A549 (cell line): Measurements from ENCODE around the gene HOXA7. TPM values are rescaled to one million over a fixed set of nuclear protein-coding genes. Genes with fewer than 3 reads are reported as not detected.

Experiments used
- ATAC-seq, 2 experiments: fragments of 200-7000 bp in 1 of 2; fragments of >200 bp in 1 of 2; cut with Nextera tagmentation in 1 of 2; cut with Tn5 transposase in 1 of 2; 3 replicates each; pipeline versions ENCODE4 v1.8.0 to v1.9.1; 2018 to 2020; ENCODE audit warnings: mild to moderate bottlenecking in 1 of 2, moderate library complexity in 1 of 2
- CTCF ChIA-PET: fragments of 300-600 bp; sonication (Branson Sonifier 250); formaldehyde crosslinking; extraction: SDS; loops from one replicate; lab custom pipeline; 2021; ENCODE audit warnings: antibody characterized with exemption, inconsistent platforms; lab: Yijun Ruan, JAX
- POLR2A ChIA-PET: fragments of 350-600 bp; formaldehyde crosslinking; extraction: SDS; loops from one replicate; lab custom pipeline; 2021; ENCODE audit warnings: antibody characterized with exemption, inconsistent platforms; lab: Yijun Ruan, JAX
- DNase-seq, 2 experiments: peaks; one replicate each; pipeline versions ENCODE4 v3.0.0 to v3.0.0-alpha.2; 2011 to 2016; ENCODE audit warnings: low read depth in 1 of 2, low spot score in 1 of 2
- FAIRE-seq: peaks from 2 replicates; lab custom pipeline; 2011; peaks lifted over from hg19 to GRCh38; lab: Jason Lieb, UNC
- H3K27ac ChIP-seq, 2 experiments: fragments of >200 bp; sonication (Bioruptor Twin); formaldehyde crosslinking; 3 replicates each; pipeline ENCODE4 v1.5.1; 2016 to 2017
- H3K4me1 ChIP-seq: fragments of >200 bp; sonication (Bioruptor Twin); formaldehyde crosslinking; 3 replicates; pipeline ENCODE4 v1.6.1; 2016
- H3K4me2 ChIP-seq: fragments of >200 bp; sonication (Bioruptor Twin); formaldehyde crosslinking; 3 replicates; pipeline ENCODE4 v1.6.1; 2016
- H3K4me3 ChIP-seq: fragments of >200 bp; sonication (Bioruptor Twin); formaldehyde crosslinking; 3 replicates; pipeline ENCODE4 v1.5.1; 2016
- H3K9me3 ChIP-seq: fragments of >200 bp; sonication (Bioruptor Twin); formaldehyde crosslinking; 3 replicates; pipeline ENCODE4 v1.6.1; 2016
- BCL3 ChIP-seq: fragments of >200 bp; sonication (Bioruptor Twin); formaldehyde crosslinking; IDR thresholded peaks from 3 replicates; pipeline ENCODE4 v1.6.1; 2016
- BHLHE40 ChIP-seq: IDR thresholded peaks from 2 replicates; pipeline ENCODE4 v1.6.1; 2012; ENCODE audit warnings: low read depth, low read length, inconsistent platforms
- CEBPB ChIP-seq, 2 experiments: fragments of >200 bp in 1 of 2; sonication (Bioruptor Twin) in 1 of 2; formaldehyde crosslinking in 1 of 2; IDR thresholded peaks; 2 replicates each; pipeline ENCODE4 v1.6.1; 2012 to 2016
- CTCF ChIP-seq: fragments of >200 bp; sonication (Bioruptor Twin); formaldehyde crosslinking; IDR thresholded peaks from 3 replicates; pipeline ENCODE4 v1.5.1; 2016
- E2F6 ChIP-seq: IDR thresholded peaks from 2 replicates; pipeline ENCODE4 v1.6.1; 2012; ENCODE audit warnings: low read depth, borderline replicate concordance
- EHMT2 ChIP-seq: fragments of 200-600 bp; sonication (generic); IDR thresholded peaks from 2 replicates; pipeline ENCODE4 v1.6.1; 2016; ENCODE audit warnings: antibody characterized with exemption, low read depth, mild to moderate bottlenecking, moderate library complexity
- JUN ChIP-seq, 2 experiments: fragments of >200 bp; sonication (Bioruptor Twin); formaldehyde crosslinking; IDR thresholded peaks; 2 replicates in 1 of 2; 3 replicates in 1 of 2; pipeline ENCODE4 v1.6.1; 2016 to 2017
- JUNB ChIP-seq: fragments of >200 bp; sonication (Bioruptor Twin); formaldehyde crosslinking; IDR thresholded peaks from 2 replicates; pipeline ENCODE4 v1.6.1; 2016
- KDM5A ChIP-seq: fragments of 200-600 bp; sonication (generic); IDR thresholded peaks from 2 replicates; pipeline ENCODE4 v1.6.1; 2016; ENCODE audit warnings: antibody characterized with exemption, mild to moderate bottlenecking
- MAX ChIP-seq: IDR thresholded peaks from 2 replicates; pipeline ENCODE4 v1.6.1; 2012
- MYC ChIP-seq: IDR thresholded peaks from 2 replicates; pipeline ENCODE4 v1.6.1; 2012; ENCODE audit warnings: mild to moderate bottlenecking, inconsistent platforms, low read length, improper control_type of control experiment, borderline replicate concordance
- RAD21 ChIP-seq, 2 experiments: fragments of >200 bp in 1 of 2; sonication (Bioruptor Twin) in 1 of 2; formaldehyde crosslinking in 1 of 2; IDR thresholded peaks in 1 of 2; conservative IDR thresholded peaks in 1 of 2; 2 replicates in 1 of 2; 3 replicates in 1 of 2; pipeline ENCODE4 v1.6.1; 2012 to 2018; ENCODE audit warnings: inconsistent platforms in 1 of 2
- RFX5 ChIP-seq: fragments of 450-650 bp; IDR thresholded peaks from 2 replicates; pipeline ENCODE4 v1.7.1; 2014; ENCODE audit warnings: antibody characterized with exemption, mild to moderate bottlenecking, moderate library complexity
- RNF2 ChIP-seq: fragments of 200-600 bp; sonication (generic); IDR thresholded peaks from 2 replicates; pipeline ENCODE4 v1.6.1; 2016; ENCODE audit warnings: low read depth, mild to moderate bottlenecking, antibody characterized with exemption, moderate library complexity, borderline replicate concordance
- SMC3 ChIP-seq: fragments of >200 bp; sonication (Bioruptor Twin); formaldehyde crosslinking; IDR thresholded peaks from 3 replicates; pipeline ENCODE4 v1.6.1; 2018; ENCODE audit warnings: inconsistent platforms
- SREBF2 ChIP-seq: fragments of 450-650 bp; IDR thresholded peaks from 2 replicates; pipeline ENCODE4 v1.6.1; 2014; ENCODE audit warnings: mild to moderate bottlenecking, moderate library complexity
- TFCP2L1 ChIP-seq: fragments of 250-450 bp; sonication (Bioruptor Pico); IDR thresholded peaks from 2 replicates; pipeline ENCODE4 v1.5.0; 2021; ENCODE audit warnings: mild to moderate bottlenecking
- TP53 ChIP-seq: fragments of 250-450 bp; sonication (Bioruptor Pico); IDR thresholded peaks from 2 replicates; pipeline ENCODE4 v1.5.0; 2021; ENCODE audit warnings: mild to moderate bottlenecking, moderate library complexity
- USF2 ChIP-seq: fragments of 450-650 bp; IDR thresholded peaks from 2 replicates; pipeline ENCODE4 v1.6.1; 2014; ENCODE audit warnings: antibody characterized with exemption
- ZFP36 ChIP-seq: fragments of 450-650 bp; IDR thresholded peaks from 2 replicates; pipeline ENCODE4 v1.6.1; 2014; ENCODE audit warnings: borderline replicate concordance; ENCODE audit not compliant: partially characterized antibody
- WGBS: methylation state at CpG from one replicate; pipeline ENCODE4 v1.1.6; 2017; ENCODE audit errors: missing lambda C conversion rate; 5-methylcytosine and 5-hydroxymethylcytosine counted together
- polyA plus RNA-seq, 4 experiments: library from polyadenylated mRNA; depleted of rRNA in 3 of 4; stranded (reverse); fragments of >200 nt; fragmentation: RNase III in 1 of 4; extraction: RNeasy Plus Mini Kit Qiagen cat#74134 plus additional on column Dnase treatment in 1 of 4; gene quantifications; 2 replicates in 3 of 4; 3 replicates in 1 of 4; pipeline ENCODE4 v1.2.3, GENCODE V29; 2011 to 2017

Gene HOXA7
- polyA plus RNA-seq, 2 of the 4 experiments (the other 2 are of a cell fraction), result 4.1 to 4.8 TPM

GRCh38 chr7:27143023-27143949 lies 13.2 kb downstream of the HOXA7 start, which contains the start of gene HOXA5:
TSS of gene HOXA5 (minus strand) at chr7:27143681. CDS start at chr7:27143607, 74 bp downstream.
- no peaks in the 10 kb centered on the region for H3K9me3 ChIP-seq
- H3K4me1 ChIP-seq, result peaks cover 5% of the 10 kb centered on the region; the same call in 2 of the 3 replicates
- H3K27ac ChIP-seq, result peak within 1 kb of the TSS; percentile 79 to 93
- ATAC-seq, result peak; percentile 78 to 85
- ChIA-PET POLR2A (interaction anchor here (0.7 to 1.4 kb wide), 7 partner anchors 14 to 444 kb away, joined by 3 to 7 read pairs (median 4); partner anchors contain the start of genes HOXA7 and SKAP2), CTCF (interaction anchor here (0.6 to 11.1 kb wide), 37 partner anchors 8 to 905 kb away, joined by 3 to 160 read pairs (median 5); partner anchors contain the start of genes HOXA3, HOXA4, HOXA7 and HOXA9)
- DNase-seq, result peak; percentile 95 to 96
- peak; percentile 77 for TF ChIP-seq SMC3
- TF ChIP-seq ZFP36, result peak; percentile 56
- peak; percentile 62; the same call in 1 of the 3 replicates for TF ChIP-seq BCL3
- no peak for TF ChIP-seq EHMT2
- TF ChIP-seq RAD21 (conservative IDR thresholded peaks at IDR 0.05 in 1 of 2, IDR thresholded peaks at IDR 0.05 in 1 of 2), result peak; percentile 73 to 91
- peak; percentile 88 for TF ChIP-seq CTCF
- TF ChIP-seq JUN (IDR thresholded peaks at IDR 0.05), result peak; percentile 32 to 40; a peak in 1 of 5 replicates
- TF ChIP-seq JUNB, result no peak
- TF ChIP-seq CEBPB (IDR thresholded peaks at IDR 0.05), result peak; percentile 33 to 68; a peak in 3 of 4 replicates
- no peak for TF ChIP-seq RFX5
- TF ChIP-seq TFCP2L1 (CRISPR knock-in tag), result no peak
- no peak for TF ChIP-seq TP53 (CRISPR knock-in tag)
- TF ChIP-seq SREBF2, result no peak
- TF ChIP-seq BHLHE40, result peak; percentile 47
- TF ChIP-seq MAX, result peak; percentile 74
- no peak for TF ChIP-seq E2F6
- TF ChIP-seq USF2, result peak; percentile 79
- TF ChIP-seq RNF2, result no peak
- TF ChIP-seq MYC, result peak; percentile 49; the same call in 1 of the 2 replicates
- TF ChIP-seq KDM5A, result 0 out of 2 replicates have a peak, but pooled peaks have one; percentile 51
- TF ChIP-seq, all 56 proteins: peak for 12
- WGBS, result 50% methylated on average over 77 of the region's 86 CpGs
- peak within 1 kb of the TSS; percentile 72 for H3K4me3 ChIP-seq
- H3K4me2 ChIP-seq, result peak within 1 kb of the TSS; percentile 87
- peak; percentile 80 for FAIRE-seq
